ENCODE data around the gene SFSWAP.
"Not testable (repeated sequence)": the region's sequence is repeated elsewhere in the genome, so short reads cannot be mapped to it uniquely, and the experiment has no call there.

The SFSWAP gene

DNA sequence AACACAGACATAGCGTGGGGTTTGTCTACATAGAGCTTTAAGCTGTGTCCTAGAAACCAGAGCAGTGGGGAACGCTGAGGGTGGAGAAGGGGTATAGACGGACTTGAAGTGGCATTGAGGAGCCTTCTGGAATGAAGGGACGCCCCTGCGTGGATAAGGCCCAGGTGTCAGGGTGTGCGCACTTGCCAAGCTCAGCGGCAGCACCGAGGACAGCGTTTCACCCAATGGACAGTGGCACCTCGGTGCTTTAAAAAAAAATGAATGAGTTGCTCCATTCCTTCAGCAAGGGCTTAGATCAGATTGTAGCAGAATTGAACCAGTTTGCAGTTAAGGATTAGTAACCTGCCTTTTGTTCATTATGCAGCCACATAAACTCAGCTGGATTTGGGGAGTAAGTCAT, 83.7 kb downstream of the SFSWAP start:
- no peak for DNase-seq

- no peak for DNase-seq
Observed at GRCh38 chr12:131795064-131795463, 84.2 kb downstream of the SFSWAP start.

- no peak for DNase-seq
Observed at GRCh38 chr12:131795690-131796410, 85.0 kb downstream of the SFSWAP start.

- no peak for DNase-seq
Observed at GRCh38 chr12:131796411-131796736, 85.5 kb downstream of the SFSWAP start.

DNA sequence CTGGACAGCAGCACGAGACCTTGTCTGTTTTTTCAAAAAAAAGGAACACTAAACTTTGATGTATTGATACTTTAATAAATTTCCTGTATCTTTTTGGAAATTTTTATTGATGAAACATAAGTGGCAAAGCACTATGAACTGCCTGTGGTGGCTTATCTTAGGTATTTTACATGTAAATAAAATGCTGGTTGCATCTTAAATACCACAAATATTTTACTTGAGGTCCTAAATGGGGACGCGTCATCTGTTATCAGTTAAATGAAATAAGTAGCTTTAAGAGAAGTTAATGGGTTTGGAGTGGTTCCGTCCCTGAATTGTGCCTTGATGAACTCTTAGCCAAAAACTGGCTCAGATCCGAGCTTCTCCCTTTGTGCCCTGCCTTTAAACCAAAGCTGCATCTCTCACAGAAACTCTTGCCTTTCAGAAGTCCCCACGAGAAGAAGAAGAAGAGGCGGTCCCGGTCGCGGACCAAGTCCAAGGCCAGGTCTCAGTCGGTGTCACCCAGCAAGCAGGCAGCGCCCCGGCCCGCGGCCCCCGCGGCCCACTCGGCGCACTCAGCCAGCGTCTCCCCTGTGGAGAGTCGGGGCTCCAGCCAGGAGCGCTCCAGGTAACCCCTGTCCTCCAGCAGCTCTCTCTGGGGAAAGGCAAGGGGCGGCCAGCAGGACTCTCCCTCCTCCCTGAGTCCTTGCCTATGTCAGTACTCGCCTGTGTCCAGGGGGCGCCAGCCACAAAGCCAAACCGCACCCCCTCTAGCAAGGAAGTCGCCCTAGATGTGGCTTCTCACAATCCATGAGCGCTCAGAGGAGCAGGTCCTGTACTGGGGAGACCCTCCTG, 86.1 kb downstream of the SFSWAP start:
- no peak for DNase-seq

DNA sequence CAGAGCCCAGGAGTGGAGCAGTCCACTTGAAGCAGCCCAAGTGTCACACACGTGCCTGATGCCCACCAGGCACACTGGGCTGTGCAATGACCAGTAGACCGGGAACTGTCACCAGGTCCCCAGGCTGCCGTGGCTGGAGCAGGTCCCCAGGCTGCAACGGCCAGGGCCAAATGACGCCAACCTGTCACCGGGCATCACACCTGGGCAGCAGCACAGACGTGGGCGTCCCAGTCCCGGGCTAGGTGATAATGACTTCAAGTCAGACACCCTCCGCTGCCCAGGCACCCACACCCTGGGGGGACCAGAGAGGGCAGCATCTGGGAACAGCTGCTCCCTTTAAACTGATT, 86.7 kb downstream of the SFSWAP start:
- no peak for DNase-seq

- DNase-seq: no peak
Observed at GRCh38 chr12:131799195-131799594, 88.3 kb downstream of the SFSWAP start.

- DNase-seq: no peak
Observed at GRCh38 chr12:131799828-131800593, 89.1 kb downstream of the SFSWAP start.

DNA sequence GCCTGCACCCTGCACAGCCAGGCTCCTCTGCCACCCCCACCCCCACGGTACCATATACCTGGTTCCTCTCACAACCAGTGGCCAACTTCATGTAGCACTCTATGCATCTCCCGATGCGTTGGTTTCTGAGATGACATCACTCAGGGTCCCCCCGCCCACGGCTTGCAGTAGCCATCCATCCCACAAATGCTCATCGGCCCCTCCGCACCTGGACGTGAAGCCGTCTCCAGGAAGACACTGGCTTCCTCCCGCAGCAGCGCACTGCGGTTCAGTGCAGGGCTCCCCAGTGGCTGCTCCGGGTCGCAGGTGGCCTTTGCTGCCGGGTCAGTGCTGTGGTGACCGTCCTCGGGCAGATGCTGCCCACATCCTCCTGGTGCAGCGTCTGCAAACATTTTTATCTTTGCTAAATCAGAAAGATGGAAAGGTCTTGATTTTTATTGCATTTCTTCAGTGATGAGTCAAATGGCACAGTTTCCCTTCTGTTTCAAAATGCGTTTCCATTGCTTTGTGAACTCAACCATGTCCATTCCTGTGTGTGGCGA, 89.8 kb downstream of the SFSWAP start:
- no peak for DNase-seq

- no peak for DNase-seq
Observed at GRCh38 chr12:131801254-131801866, 90.5 kb downstream of the SFSWAP start.

DNA sequence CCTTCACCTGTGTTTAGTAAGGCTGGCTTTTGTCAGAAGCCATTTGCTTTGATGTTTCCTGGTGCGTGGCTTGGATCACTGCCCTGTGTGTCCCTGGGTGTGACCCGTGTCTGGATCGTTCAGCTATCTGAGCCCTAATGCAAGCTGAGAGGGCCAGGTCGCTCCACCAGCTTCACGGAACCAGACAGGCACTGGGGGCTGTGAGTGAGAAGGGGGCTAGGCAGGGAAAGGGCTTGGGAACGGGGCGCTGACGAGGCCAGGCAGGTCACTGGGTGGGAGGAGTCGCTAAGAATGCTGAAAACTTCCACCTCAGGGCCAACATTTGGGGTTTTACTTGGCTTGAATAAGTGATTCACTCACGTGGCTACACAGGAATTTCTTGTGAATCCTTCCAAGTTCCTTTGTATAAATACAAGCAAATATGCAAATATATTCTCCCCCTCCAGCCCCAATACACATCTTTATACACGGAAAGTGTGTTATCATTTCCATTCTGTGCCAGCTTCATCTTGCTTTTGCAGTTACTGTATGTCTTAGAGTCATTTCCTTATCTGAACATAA, 93.2 kb downstream of the SFSWAP start:
- DNase-seq: no peak

DNA sequence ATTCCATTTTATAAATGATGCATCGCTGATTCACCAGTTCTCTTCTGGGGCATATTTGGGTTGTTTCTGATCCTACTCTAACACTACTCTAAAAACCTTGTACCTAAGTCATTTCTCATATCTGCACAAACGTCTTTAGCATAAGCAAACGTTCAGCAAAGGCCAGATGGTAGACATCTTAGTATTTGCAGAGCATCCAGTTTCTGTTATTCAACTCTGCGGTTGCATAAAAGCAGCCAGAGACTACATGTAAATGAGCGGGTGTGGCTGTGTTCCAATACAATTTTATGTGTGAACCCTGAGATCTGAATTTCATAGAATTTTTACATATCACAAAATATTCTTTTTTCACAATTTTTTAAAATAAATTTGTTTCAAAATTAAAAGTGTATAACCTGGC, 94.5 kb downstream of the SFSWAP start:
- no peak for DNase-seq

GRCh38 chr12:131806674-131807073, 95.8 kb downstream of the SFSWAP start:
- no peak for DNase-seq

DNA sequence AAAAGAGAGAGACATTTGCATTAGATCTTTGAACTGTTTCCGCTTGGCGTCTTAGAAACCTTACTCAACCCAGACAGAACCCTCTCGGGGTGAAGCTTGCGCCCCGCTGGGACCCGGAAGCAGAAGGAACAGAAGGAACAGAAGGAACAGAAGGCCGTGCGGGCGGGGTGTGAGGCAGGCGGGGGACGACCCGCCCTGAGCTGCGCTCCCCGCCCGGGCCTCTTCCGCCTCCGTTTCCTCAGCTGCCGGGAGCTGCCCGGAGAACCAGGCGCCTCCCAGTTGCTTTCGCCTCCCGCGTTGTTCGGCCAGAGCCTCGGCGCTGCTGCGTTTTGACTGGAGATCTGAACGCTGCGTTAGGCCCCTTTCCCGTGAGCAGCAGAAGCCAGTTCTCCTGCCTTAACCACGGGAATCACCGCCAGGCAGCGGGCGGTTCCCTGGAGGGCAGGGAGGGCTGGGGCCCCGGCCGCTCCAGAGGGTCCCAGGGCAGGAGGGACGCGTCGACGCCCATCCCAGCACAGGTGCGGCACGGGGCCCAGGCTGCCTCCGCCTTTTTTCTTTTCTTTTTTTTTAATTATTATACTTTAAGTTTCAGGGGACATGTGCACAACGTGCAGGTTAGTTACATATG, 98.0 kb downstream of the SFSWAP start:
- no peak for DNase-seq

DNA sequence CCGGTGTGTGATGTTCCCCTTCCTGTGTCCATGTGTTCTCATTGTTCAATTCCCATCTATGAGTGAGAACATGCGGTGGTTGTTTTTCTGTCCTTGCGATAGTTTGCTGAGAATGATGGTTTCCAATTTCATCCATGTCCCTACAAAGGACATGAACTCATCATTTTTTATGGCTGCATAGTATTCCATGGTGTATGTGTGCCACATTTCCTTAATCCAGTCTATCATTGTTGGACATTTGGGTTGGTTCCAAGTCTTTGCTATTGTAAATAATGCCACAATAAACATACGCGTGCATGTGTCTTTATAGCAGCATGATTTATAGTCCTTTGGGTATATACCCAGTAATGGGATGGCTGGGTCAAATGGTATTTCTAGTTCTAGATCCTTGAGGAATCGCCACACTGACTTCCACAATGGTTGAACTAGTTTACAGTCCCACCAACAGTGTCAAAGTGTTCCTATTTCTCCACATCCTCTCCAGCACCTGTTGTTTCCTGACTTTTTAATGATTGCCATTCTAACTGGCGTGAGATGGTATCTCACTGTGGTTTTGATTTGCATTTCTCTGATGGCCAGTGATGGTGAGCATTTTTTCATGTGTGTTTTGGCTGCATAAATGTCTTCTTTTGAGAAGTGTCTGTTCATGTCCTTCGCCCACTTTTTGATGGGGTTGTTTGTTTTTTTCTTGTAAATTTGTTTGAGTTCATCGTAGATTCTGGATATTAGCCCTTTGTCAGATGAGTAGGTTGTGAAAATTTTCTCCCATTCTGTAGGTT, 98.8 kb downstream of the SFSWAP start:
- not testable (repeated sequence) for DNase-seq

DNA sequence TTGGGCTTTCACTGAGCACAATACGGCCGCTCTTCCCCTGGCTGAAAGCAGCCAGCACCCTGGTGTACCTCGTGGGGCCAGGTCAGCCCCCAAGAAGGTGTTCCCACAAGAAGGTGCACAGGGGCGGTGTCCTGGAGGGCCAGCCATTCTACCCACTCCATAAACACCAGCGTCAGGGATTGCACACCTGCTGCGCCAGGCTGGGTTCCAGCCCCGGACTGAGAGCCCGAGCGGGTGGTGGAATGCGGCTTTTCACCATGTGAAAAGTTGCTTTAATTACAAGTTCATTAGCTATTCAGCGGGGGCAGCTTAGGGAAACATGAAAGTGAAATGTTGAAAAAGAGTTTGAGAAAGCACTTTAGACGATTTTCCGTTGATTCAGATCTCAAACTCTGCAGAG, 99.8 kb downstream of the SFSWAP start:
- DNase-seq: no peak

DNA sequence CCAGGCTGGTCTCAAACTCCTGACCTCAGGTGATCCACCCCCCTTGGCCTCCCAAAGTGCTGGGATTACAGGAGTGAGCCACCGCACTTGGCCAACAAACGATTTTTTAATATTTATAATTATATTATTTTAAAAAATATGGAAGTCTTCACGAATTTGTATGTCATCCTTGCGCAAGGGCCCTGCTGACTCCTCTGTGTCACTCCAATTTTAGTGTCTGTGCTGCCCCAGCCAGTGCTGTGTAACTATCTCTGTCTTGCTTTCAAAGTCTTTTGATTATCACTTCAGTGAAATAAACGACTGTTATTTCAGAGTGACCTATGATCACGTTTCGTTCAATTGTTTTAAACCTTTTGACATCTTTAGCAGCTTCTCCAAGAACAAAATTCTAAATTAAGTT, 104.2 kb downstream of the SFSWAP start:
- DNase-seq: no peak

- no peak for DNase-seq
Observed at GRCh38 chr12:131816495-131816894, 105.6 kb downstream of the SFSWAP start.

GRCh38 chr12:131817241-131817640, 106.4 kb downstream of the SFSWAP start:
- no peak for DNase-seq

GRCh38 chr12:131818821-131819585, 108.1 kb downstream of the SFSWAP start:
- DNase-seq: no peak

DNA sequence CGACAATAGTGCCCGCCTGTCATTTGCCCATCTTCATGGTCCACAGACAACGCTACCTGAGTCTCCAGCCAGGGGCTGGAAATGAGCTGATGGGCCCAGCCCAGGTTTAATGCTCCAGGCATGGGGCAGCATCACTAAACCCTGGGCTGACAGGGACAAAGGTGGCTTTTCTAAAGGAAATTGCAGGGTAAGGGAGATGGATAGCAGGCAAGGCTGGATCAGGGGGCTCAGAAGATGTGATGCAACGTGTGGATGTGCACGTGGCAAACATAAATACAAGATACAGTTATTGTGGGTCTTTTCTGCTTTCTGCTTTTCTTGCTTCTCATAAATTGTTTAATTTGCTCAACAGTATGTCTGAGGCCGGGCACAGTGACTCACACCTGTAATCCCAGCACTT, 113.6 kb downstream of the SFSWAP start:
- no peak for DNase-seq

All from 8988T (cell line).